Measurements from ENCODE around the gene BATF.
"Not testable (repeated sequence)": the region's sequence is repeated elsewhere in the genome, so short reads cannot be mapped to it uniquely, and the experiment has no call there.

The BATF gene

GRCh38 chr14:75522224-75522982 is at the start of gene BATF:
TSS of gene BATF (plus strand) at chr14:75522469. CDS start at chr14:75522683, 214 bp downstream.
- DNase-seq (ENCODE audit: low read depth) = no peak
- TF ChIP-seq CTCF (IDR thresholded peaks at IDR 0.05; ENCODE audit: low read length, missing control alignments) = no peak
- no peak within 1 kb of the TSS for H3K4me3 ChIP-seq (replicated peaks; ENCODE audit: low read depth, low read length)

GRCh38 chr14:75474127-75474526 is 48.1 kb upstream of the BATF start:
- DNase-seq (ENCODE audit: low read depth) = not testable (repeated sequence)

GRCh38 chr14:75476274-75476995 is 45.8 kb upstream of the BATF start:
- peak; percentile 33 for DNase-seq (ENCODE audit: low read depth)
- no peak overlapping the region for H3K4me3 ChIP-seq (replicated peaks; ENCODE audit: low read depth, low read length)
- no peak for TF ChIP-seq CTCF (IDR thresholded peaks at IDR 0.05; ENCODE audit: low read length, missing control alignments)

More at GRCh38 chr14:75474127-75474526, 48.1 kb upstream of the BATF start:
- H3K4me3 ChIP-seq (replicated peaks; ENCODE audit: low read depth, low read length) = not testable (repeated sequence)

- no peak overlapping the region for H3K4me3 ChIP-seq (replicated peaks; ENCODE audit: low read depth, low read length)
- no peak for TF ChIP-seq CTCF (IDR thresholded peaks at IDR 0.05; ENCODE audit: low read length, missing control alignments)
- DNase-seq (ENCODE audit: low read depth) = no peak
Measured at GRCh38 chr14:75477881-75478280, 44.4 kb upstream of the BATF start.

GRCh38 chr14:75479770-75480600 is 42.3 kb upstream of the BATF start:
- no peak for DNase-seq (ENCODE audit: low read depth)
- no peak for TF ChIP-seq CTCF (IDR thresholded peaks at IDR 0.05; ENCODE audit: low read length, missing control alignments)
- H3K4me3 ChIP-seq (replicated peaks; ENCODE audit: low read depth, low read length) = no peak overlapping the region

GRCh38 chr14:75482366-75482765 is 39.9 kb upstream of the BATF start:
- no peak for DNase-seq (ENCODE audit: low read depth)
- no peak overlapping the region for H3K4me3 ChIP-seq (replicated peaks; ENCODE audit: low read depth, low read length)
- TF ChIP-seq CTCF (IDR thresholded peaks at IDR 0.05; ENCODE audit: low read length, missing control alignments) = no peak
